NCI-H1930 (cell line): ENCODE results near the gene PTTG1IP.

ENCODE experiments used
- DNase-seq, 2 experiments: peaks; one replicate each; lab custom pipeline; 2025; lab: John Stamatoyannopoulos, UW

The PTTG1IP gene

DNA sequence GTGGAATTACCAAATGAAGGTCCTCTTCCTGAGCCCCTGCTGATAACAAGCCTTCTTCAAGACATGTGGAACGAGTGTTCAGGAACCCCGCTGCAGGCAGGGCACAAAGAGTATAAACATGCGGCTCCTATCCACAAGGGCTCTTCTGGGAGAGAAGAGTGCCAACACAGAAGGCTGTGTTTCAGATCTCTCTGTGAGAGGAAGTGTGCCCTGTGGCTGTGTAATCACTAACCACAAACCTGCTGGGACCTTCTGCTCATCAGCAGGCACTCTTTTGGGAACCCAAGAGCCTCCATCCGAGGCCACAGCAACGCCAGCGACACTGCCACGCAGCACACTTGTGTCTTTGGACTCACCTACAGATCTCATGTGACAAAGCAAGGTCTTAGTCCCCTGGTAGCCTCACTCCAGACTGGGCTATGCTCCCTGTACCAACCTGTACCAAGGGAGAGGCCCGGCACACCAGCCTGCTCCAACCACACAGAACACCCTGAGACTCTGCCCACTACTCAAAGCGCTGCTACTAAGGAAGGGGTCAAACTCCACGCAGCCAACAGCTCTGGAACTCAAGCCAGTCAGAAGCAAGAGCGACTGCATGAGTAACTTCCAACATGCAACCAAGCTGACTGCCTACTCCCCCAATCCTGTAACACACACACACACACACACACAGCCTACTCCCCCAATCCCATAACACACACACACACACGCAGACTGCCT, 7.8 kb downstream of the PTTG1IP start:
- DNase-seq, result no peak

DNA sequence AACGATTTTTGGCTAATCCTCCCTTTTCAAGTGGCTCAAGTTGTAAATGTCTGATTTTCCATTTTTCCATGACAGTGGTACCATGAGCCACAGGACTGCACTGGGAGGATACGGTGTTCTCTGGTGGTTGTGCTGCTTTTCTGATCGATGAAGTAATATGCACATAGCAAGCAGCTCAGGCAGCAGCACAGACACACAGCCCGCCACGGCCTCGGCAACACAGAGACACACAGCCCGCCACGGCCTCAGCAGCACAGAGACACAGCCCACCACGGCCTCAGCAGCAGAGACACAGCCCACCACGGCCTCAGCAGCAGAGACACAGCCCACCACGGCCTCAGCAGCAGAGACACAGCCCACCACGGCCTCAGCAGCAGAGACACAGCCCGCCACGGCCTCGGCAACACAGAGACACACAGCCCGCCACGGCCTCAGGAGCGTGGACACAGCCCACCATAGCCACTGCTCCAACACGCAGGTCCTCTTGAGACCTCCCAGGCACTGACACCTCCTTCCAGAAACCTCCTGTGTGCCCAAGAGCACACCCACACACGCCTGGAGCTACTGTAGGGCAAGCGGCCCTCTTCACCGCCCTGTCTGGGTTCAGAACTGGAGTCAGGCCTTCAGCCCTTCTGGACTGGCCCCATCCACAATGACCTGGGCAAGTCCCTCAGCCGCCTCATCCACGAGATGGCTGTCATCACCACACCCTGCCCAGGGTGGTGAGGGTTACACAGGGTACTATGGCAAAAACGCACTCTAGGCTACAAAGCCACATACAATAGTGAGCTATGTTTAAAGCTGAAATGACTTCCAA, 10.4 kb downstream of the PTTG1IP start:
- DNase-seq, result no peak

DNA sequence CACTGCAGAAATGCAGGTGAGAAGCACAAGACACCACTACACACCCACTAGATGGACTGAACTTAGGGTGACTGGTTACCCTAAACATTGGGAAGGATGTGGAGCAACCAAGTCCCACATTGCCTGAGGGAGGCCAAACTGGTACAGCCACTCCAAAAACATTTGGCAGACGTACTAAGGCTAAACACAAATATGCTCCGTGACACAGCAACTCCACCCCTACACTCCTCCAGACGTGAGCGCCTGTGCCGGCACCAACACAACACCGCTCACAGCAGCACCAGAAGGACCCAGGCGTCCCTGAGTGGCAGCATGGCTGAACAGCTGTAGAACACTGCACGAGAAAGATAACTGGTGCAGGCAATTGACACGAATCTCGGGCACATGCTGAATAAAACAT, 14.7 kb downstream of the PTTG1IP start:
- no peak for DNase-seq

DNA sequence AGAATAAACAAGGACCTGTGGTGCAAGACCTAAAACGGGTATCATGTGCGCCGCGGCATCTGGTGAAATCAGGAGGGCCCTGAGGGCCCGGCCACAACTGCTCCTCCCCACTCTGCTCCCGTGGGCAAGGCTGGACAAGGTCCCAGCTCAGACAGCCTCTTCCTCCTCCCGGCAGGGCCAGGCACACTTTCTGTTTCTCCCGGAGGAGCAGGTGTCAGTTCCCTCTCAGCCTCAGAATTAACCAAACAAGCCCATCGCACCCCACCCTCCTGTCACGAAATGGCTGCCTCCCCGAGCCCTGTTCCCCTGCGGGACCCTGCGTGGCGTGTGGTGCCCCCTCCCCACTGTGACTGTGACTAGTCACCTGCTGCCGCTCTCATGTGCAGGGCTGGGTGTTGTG, 15.2 kb downstream of the PTTG1IP start:
- no peak for DNase-seq

DNA sequence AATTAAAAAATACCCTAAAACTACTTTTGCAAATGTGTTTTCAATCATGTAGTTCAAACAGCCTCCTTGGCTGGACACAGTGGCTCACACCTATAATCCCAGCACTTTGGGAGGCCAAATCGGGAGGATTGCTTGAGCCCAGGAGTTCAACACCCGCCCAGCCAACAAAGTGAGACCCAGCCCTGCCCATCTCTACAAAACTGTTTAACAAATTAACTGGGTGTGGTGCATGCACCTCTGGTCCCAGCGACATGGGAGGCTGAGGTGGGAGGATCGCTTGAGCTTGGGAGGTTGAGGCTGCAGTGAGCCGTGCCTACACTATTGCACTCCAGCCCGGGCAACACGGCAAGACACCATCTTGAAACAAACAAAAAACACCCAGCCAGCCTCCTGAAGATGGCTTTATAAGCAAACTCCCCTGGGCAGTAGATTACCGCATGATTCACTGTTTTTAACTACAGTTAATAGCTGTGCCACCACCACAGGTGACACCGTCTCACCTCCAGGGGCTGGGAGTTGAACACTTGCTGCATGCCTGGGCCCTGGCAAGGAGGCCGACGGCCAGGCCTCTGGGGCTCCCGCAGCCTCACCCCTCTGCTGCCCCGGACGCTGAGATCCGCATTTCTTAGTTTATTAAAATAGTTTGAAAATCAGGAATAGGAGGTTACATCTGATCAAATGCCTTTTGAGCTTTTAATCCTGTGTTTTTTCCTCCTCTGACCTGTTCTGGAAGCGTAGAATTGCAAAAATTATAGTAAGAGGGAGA, 16.2 kb downstream of the PTTG1IP start:
- DNase-seq, result no peak

DNA sequence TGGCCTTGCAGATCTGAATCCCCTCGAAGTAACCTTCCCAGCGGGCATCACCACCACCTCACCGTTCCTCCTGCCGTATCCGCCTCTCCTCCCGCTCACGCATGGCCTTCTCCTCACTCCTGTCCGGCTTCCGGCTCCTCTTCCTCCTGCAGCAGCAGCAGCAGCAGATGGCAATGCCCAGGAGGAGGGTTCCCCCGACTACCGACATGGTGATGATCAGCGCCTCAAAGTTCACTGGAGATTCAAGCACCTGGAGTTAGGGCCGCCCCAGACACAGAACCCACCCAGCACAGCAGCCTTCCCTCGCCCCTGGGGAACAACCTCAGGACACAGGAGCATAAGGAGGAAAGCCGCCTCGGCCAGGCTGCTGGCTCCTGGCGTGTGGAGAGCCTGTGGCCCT, 17.4 kb downstream of the PTTG1IP start:
- no peak for DNase-seq

DNA sequence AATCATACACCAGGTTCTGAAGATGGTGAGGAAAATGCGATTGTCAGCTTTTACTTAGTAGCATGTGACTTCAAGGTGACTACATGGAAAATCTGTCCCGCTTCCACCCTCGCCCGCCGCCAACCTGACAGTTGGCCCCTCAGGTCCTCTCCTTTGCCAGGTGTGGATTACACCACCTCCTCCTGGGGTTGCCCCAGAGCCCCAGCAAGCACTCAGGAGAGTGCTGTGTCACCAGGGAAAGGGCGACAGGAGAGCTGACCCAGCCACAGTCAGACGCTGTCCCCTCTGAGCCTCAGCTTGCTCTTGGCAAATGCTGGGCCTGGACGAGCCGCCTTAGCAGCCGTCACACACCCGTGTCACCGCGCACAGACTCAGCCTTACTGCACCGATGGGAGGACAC, 17.9 kb downstream of the PTTG1IP start:
- no peak for DNase-seq

DNA sequence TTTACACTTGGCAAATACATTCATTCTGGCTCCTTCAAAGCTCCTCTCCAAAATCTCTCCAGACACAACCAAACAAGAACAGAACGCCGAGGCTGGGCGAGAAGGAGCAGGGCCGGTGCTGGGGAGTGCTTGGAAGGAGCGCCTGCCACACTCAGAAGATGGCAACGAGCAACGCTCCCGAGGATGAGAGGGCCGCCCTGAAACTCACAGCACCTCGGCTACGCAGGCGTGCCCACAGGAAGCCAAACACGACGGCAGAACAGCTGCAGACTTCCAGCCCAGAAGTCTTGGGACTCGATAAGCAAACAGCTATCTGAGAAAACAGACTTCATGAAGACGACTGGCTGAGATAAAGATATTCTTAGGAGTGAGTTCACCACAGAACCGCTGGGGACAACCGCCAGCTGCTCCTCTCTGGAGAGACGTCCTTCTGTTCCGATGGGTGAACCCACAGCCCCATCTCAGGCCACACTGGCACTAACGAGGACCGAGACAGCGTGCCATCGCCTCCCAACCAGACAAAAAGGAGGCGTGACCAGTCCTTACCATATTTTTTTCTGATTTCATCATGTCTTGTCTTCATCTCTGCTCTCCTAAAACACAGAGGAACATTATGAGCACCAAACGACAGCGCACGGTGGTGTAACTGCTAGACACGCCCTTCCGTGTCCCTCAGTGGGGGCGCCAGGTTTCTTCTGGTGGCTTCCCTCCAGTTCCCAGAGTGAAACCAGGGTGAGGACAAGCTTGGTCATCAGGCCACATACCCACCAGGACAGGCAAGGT, 18.6 kb downstream of the PTTG1IP start:
- no peak for DNase-seq

DNA sequence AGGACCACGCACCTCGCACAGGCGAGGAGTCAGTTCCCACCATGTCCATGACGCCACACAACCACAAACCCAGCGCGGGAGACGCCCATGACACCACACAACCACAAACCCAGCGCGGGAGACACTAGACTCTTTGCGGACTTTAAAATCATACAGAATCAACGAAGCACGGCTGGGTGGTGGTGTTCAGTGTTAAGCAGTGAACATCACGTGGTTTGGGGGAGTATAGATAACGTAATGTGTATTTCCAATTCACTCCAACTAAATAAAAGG, 19.2 kb downstream of the PTTG1IP start:
- DNase-seq, result no peak

DNA sequence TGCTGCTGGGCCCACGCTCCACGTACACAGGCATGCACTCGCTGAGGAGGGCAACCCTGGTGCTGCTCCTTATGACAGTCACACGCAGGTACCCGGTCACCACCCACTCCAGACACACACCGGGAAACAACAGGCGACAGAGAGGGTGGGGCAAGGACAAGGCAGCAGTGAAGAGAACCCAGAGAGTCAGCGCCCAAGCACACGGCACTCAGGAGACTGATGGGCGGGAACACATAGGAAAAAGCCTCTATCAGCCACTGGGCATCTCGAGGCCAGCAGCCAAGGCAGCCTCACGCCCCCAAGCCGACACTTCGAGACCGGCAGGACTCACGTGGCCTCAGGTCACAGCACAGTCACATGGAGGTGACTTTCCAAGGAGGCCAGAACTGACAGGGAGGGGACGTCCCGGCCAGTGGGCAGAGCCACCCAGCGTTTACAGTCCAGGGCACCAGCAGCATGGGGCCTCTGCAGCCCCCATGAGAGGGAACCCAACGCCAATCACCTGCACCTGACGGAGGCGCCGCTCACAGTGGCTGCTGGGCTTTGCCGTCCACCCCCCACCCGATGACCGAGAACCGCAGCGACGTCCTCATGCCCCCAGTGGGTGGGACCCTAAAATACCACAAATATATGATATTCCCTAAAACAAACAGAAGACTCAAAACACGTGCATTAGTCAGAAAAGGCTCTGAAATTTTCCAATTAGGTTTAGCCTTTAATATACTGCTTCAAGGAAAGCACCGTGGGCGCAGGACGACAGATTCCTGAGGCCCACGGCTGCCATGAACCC, 19.7 kb downstream of the PTTG1IP start:
- no peak for DNase-seq

DNA sequence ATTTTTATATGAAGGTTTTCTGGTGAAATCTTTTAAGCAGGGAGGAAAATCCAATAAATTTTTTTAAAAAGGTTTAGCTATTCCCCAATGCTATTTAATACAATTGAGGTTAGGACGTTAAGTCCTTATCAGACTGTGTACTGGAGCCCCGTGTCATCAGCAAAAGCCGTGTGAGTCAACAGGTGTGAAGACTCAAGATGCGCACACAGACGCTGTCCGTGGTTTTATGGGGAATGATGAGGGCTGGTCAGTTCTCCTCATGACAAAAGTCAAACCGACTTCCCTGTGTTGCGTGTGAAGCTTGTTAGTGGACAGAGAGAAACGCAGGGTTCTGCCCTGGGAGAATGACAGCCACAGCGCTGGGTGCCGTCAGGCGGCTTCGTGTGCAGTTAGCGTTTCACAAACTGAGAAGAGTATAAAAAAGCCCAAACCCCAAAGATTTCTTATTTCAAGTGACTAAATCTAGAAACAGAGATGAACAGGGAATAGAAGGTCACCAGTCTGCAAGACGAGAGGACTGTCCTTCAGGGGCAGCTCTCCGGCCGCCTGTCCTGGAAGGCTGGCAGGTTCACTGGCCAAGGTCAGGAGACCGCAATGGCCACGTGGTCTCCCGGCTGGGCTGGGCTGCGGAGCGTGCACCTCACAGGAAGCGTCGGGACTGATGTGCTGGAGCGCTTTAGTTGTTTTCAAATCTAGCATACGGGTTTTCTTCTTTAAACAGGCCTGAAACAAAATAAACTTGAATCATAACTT, 22.4 kb downstream of the PTTG1IP start:
- no peak for DNase-seq

DNA sequence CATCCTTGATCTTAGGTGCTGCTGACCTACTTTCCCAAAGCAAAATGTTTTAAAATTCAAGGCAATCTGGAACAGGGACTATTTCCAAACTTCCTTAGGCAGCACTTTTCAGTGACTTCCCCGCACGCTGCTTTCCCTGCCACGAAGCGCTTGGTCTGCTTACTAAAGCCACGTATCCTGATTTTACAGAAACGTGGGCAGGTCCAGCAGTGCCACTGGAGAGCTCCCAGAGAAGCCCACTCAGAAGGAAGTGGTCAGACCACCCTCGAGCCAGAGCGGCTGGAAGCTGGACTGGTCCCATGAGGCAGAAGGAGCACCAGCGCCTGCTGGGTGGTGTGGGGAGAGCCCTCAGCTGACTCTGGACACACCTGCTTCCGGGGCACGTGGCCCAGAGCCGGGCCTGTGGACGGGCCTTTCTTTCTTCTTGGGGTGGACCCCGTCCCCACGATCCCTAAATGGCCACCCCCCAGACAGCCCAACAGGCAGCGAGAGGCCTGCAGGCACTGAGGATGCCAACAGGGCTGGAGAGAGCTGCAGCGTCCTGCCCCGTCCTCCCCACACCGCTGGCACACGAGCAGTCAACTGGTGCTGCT, 23.2 kb downstream of the PTTG1IP start:
- DNase-seq, result no peak

DNA sequence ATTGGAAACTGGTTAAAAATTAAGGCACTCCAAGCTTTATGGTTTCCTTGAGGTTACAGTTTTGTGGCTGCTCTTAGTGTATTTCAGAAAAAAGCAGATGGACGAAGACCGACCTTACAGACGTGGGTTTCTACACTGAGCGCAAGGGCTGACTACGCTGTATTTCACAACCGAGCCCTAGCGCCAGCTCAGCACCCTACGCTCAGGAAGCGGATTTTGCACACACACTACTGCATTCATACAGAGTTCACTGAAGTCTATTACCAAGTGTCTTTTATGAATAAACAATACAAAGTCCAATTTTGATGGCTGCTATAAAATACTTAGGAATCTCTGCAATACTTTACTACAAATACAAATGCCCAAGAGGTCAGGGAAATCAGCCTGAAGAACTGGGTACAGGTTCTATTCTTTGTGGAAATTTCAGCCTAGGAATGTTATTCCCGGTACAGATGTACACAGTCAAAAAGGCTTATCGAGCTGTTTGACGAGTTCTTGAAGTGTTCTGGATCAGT, 23.8 kb downstream of the PTTG1IP start:
- no peak for DNase-seq

DNA sequence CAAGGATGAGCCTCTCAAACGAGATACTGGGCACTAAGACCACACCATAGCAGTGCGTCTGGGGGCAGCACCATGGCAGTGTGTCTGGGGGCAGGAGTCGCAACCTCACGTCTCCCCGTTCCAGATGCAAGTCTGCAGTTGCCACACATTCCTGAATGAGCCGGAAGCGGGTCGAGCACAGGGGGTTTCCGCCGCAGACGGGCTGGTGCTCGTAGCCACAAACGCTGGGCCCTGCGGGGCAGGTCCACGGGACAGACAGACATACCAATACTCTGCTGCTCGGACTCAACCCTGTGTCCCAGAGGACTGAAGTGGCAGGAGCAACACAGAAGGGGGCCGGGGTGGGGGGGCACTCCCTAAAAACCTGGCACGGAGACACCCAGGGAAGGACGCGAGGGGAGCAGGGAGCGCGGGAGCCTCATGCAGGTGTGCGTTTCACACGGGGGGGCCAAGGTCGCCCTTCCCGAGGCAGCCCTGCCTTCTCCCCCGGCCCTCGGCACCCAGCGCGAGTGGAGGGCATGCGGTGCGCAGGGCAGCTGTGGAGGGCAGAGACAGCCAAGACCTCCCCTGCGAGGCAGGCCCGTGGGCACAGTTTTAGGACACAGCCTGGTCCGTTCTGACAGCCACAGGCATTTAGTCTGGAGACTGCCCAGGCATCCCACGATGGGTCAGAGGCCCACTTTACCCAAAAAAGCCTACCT, 24.5 kb downstream of the PTTG1IP start:
- DNase-seq, result no peak

DNA sequence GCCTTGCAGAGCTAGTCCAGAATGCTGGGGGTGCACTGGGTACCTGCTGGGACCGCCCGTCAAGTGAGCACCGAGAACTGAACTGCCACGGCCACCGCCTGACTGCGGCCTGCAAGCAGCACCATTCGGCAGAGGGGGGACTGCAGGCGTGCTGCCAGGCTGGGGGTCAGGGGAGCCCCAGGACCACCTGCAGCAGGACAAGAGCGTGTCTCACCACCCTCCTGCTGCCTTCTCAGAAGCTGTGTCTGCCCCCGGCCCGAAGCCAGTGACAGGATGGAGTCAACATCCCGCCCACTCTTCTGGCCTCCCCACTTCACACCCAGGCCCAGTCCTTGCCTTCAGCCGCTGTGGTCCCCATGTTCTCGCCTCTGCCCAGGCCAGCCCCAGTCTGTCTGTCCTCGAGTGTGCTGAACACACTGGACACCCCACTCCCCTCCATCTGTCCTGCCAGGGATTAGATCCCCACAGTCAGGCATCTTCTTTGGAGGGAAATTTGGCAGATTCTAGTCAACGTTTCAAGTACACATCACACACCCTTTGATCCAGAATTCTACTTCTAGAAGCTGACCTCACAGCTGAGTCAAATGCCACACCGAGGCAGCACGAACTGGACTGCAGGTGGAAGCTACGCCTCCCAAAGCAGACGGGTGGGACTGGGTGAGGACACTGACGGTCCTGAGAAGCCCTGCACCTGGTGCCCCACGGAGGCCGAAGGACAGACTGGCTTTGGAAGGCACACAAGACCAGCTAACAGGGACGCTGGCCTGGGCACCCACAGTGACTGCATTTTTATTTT, 26.0 kb downstream of the PTTG1IP start:
- DNase-seq, result no peak

DNA sequence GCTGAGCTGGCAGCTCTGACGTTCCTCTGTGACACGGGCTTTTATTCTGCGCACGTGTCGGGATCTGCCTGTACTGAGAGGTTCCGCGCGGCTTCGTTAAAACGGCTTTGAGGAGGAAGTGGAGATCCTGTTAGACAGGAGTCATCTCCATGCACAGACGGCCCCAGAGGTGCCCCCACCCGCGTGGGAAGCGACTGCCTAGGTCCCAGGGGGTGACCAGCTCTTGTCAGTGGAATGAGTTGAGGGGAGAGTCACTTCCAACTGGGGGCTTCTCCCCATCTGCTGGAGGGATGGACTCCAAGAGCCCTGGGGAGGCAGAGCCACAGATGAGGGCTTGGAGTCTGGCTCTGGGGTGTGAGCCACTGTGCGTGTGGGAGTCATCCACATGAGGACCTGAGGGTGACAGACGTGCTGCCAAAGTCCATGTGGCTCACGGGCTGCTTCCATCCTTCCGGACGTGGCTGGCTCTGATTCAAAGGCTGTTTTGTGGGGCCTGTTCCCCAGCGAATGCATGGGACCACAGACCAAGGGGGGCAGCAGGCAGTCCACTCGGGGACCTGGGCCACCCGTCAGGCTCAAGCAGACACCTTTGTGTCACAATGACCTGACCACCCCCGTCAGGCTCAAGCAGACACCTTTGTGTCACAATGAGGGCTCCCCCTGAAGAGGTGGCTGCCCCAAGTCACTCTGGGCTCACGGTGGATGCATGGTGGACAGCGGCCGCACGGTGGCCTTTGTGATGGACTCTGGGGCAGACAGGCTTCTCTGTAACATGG, 26.8 kb downstream of the PTTG1IP start:
- DNase-seq, result no peak

DNA sequence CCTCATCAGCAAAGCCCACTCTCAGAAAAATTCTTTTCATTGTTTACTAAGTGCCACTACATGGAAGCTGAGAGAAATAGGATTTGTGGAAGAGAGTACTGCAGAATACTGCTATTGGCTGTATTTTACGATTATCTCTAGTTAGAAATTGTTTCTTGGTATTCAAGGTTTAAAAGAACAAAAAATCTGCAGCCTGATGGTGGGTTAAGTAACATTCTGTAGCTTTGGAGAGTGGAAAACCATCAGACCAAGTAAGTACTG, 27.3 kb downstream of the PTTG1IP start:
- no peak for DNase-seq
